Activated CD8-positive, alpha-beta memory T cell treated with anti-CD3 and anti-CD28 coated beads, Interleukin-2, amount 10 ng/mL, durations not matched to agents 7 days and 5 days (primary cell): ENCODE measurements around the gene SPARC. TPM values are rescaled to one million over a fixed set of nuclear protein-coding genes. Genes with fewer than 3 reads are reported as not detected.
"Not testable (repeated sequence)": the region's sequence is repeated elsewhere in the genome, so short reads cannot be mapped to it uniquely, and the experiment has no call there.

Experiments
- ATAC-seq: fragments of 150-1000 bp; cut with Tn5 transposase; one replicate; pipeline ENCODE4 v1.10.0; 2021; ENCODE audit warnings: moderate library complexity
- CTCF ChIA-PET: fragments of 350-600 bp; sonication (Branson Sonifier 250); formaldehyde crosslinking; loops from one replicate; lab custom pipeline; 2021; ENCODE audit warnings: antibody characterized with exemption; lab: Charles Lee
- DNase-seq: peaks from one replicate; pipeline ENCODE4 v3.0.0-alpha.2; 2020
- H3K27ac Mint-ChIP-seq: one replicate; pipeline ENCODE4 v1.8.0; 2021; ENCODE audit warnings: mild to moderate bottlenecking, mixed read lengths
- H3K27me3 Mint-ChIP-seq: one replicate; pipeline ENCODE4 v1.8.0; 2021; ENCODE audit warnings: mixed read lengths
- H3K36me3 Mint-ChIP-seq: one replicate; pipeline ENCODE4 v1.8.0; 2021; ENCODE audit warnings: mild to moderate bottlenecking, mixed read lengths
- H3K4me1 Mint-ChIP-seq: one replicate; pipeline ENCODE4 v1.8.0; 2021; ENCODE audit warnings: mixed read lengths
- H3K4me3 Mint-ChIP-seq: one replicate; pipeline ENCODE4 v1.8.0; 2021; ENCODE audit warnings: mild to moderate bottlenecking, moderate library complexity, mixed read lengths
- H3K9me3 Mint-ChIP-seq: one replicate; pipeline ENCODE4 v1.8.0; 2022; ENCODE audit warnings: low read depth, mixed read lengths
- total RNA-seq, 2 experiments: library from RNA; stranded (reverse); gene quantifications; one replicate each; pipeline ENCODE4 v1.2.3, GENCODE V29; 2021

The SPARC gene
- total RNA-seq, 2 experiments from 2014 or later, result 0.18 to 0.37 TPM

DNA sequence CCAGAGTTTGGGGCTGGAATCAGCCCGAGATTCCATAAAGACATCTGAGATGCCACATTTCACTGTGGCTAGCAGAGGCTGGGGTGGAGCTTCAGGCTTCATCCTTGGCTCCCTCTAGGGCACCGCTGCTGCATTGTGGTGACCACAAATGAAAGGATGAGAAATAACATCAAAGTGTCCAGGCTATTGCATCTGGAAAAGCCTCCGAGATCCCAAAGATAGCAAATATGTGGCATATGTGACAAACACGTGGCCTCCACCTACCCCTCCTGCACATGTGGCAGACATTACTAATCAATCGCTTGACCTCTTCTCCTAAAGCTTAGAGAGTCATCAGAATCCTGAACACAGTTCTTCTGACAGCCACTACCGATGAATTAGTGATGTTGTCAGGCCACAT lies 4.5 kb downstream of the SPARC start:
- DNase-seq (no peak), ATAC-seq (no peak)
- Mint-ChIP-seq H3K27ac (no peak overlapping the region), H3K4me1 (peaks cover 9% of the 10 kb centered on the region), H3K27me3 (peaks cover 23% of the 10 kb centered on the region), H3K9me3 (no peaks in the 10 kb centered on the region), H3K36me3 (no peaks in the 10 kb centered on the region), H3K4me3 (no peak overlapping the region)
- CTCF ChIA-PET, result interaction anchor here (1.1 to 3.6 kb wide), 3 partner anchors 10 to 23 kb away, joined by 3 to 14 read pairs (median 5); no protein-coding TSS in a partner anchor

GRCh38 chr5:151680944-151681427 lies 5.7 kb downstream of the SPARC start:
- H3K27ac Mint-ChIP-seq, result no peak overlapping the region

DNA sequence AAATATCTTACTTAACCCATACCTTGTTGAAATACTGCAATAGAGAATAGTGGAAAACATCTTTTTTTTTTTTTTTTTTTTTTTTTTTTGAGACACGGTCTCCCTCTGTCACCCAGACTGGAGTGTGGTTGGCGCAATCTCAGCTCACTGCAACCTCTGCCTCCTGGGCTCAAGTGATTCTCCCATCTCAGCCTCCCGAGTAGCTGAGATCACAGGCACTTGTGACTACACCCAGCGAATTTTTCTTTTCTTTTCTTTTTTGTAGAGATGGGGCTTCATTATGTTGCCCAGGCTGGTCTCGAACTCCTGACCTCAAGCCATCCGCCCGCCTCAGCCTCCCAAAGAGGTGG lies 6.6 kb downstream of the SPARC start:
- not testable (repeated sequence) for H3K4me1 Mint-ChIP-seq, ATAC-seq

More at GRCh38 chr5:151680944-151681427, 5.7 kb downstream of the SPARC start:
- Mint-ChIP-seq H3K36me3 (no peaks in the 10 kb centered on the region), H3K27me3 (peaks cover 15% of the 10 kb centered on the region), H3K9me3 (no peaks in the 10 kb centered on the region), H3K4me3 (no peak overlapping the region), H3K4me1 (no peaks in the 10 kb centered on the region)
- ATAC-seq (no peak), DNase-seq (no peak)
- CTCF ChIA-PET, result interaction anchor here (3.6 kb wide), 1 partner anchor 22 kb away, joined by 14 read pairs; no protein-coding TSS in a partner anchor

GRCh38 chr5:151679421-151680155 lies 7.1 kb downstream of the SPARC start:
- no peak overlapping the region for H3K4me3 Mint-ChIP-seq
- H3K4me1 Mint-ChIP-seq, result peaks cover 3% of the 10 kb centered on the region
- H3K27ac Mint-ChIP-seq, result no peak overlapping the region
- no peaks in the 10 kb centered on the region for H3K9me3 Mint-ChIP-seq
- DNase-seq (no peak), ATAC-seq (no peak)
- no peaks in the 10 kb centered on the region for H3K36me3 Mint-ChIP-seq
- H3K27me3 Mint-ChIP-seq, result peaks cover 5% of the 10 kb centered on the region
- CTCF ChIA-PET, result no interaction called here

More for the DNA sequence above, 6.6 kb downstream of the SPARC start:
- CTCF ChIA-PET, DNase-seq, H3K27me3 Mint-ChIP-seq, H3K4me3 Mint-ChIP-seq, H3K9me3 Mint-ChIP-seq, H3K27ac Mint-ChIP-seq, H3K36me3 Mint-ChIP-seq: not testable (repeated sequence)

DNA sequence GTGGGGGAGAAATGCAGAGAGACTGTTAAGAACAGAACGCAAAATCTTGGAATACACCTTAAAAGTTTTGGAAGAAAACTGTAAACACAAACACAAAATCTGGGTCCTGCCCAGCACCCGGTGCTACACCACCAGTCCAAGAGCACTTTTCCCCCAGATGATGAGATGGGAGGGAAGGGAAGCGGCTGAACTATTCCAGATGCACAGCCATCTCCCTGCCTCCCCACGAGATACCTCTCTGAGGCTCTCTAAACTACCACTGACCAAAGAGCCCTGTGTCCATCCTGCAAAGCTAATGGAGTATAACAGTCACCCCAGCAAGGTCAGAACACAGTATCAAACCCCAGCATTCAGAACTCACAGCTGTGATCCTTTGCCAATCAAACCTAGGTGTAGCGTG lies 8.0 kb downstream of the SPARC start:
- peaks cover 5% of the 10 kb centered on the region for H3K27me3 Mint-ChIP-seq
- H3K4me1 Mint-ChIP-seq, result peaks cover 3% of the 10 kb centered on the region
- H3K4me3 Mint-ChIP-seq, result no peak overlapping the region
- no peak for DNase-seq
- ATAC-seq, result no peak
- no peaks in the 10 kb centered on the region for H3K36me3 Mint-ChIP-seq
- H3K9me3 Mint-ChIP-seq, result no peaks in the 10 kb centered on the region
- no peak overlapping the region for H3K27ac Mint-ChIP-seq
- CTCF ChIA-PET, result interaction anchor here (1.4 kb wide), 1 partner anchor 27 kb away, joined by 4 read pairs; no protein-coding TSS in a partner anchor

GRCh38 chr5:151677776-151678545 lies 8.8 kb downstream of the SPARC start:
- H3K27ac Mint-ChIP-seq, result no peak overlapping the region
- peaks cover 3% of the 10 kb centered on the region for H3K4me1 Mint-ChIP-seq
- peaks cover 5% of the 10 kb centered on the region for H3K27me3 Mint-ChIP-seq
- H3K9me3 Mint-ChIP-seq, result no peaks in the 10 kb centered on the region
- ATAC-seq (no peak), DNase-seq (no peak)
- CTCF ChIA-PET, result interaction anchor here (0.9 to 1.4 kb wide), 2 partner anchors 20 to 26 kb away, joined by 3 to 4 read pairs; no protein-coding TSS in a partner anchor
- H3K4me3 Mint-ChIP-seq, result no peak overlapping the region
- no peaks in the 10 kb centered on the region for H3K36me3 Mint-ChIP-seq

DNA sequence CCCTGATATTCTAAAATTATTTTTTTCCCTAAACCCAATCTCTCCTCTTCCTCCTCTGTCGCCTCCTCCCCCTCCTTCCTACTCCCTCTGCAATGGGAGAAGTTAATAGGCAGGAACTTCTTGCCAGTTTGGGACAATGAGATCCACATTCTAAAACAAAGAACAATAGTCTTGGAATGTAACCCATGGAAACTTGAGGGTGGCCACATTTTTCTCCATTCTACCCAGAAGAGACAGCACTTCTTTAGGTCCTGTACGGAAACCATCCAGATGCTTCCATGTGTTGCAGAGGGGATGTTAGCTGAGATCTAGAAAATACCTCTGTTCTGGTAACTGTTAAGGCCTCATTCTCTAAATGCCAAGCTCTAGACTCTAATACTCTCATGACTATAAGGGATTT lies 10.0 kb downstream of the SPARC start:
- ATAC-seq (no peak), DNase-seq (no peak)
- Mint-ChIP-seq H3K36me3 (no peaks in the 10 kb centered on the region), H3K27me3 (peaks cover 5% of the 10 kb centered on the region), H3K4me1 (peaks cover 3% of the 10 kb centered on the region), H3K27ac (no peak overlapping the region), H3K9me3 (no peaks in the 10 kb centered on the region), H3K4me3 (no peak overlapping the region)
- CTCF ChIA-PET, result no interaction called here

GRCh38 chr5:151676314-151676712 lies 10.4 kb downstream of the SPARC start:
- Mint-ChIP-seq H3K4me3 (no peak overlapping the region), H3K27ac (no peak overlapping the region), H3K4me1 (peaks cover 3% of the 10 kb centered on the region), H3K27me3 (peaks cover 5% of the 10 kb centered on the region), H3K9me3 (no peaks in the 10 kb centered on the region), H3K36me3 (no peaks in the 10 kb centered on the region)
- CTCF ChIA-PET, result no interaction called here
- ATAC-seq, result no peak
- no peak for DNase-seq

DNA sequence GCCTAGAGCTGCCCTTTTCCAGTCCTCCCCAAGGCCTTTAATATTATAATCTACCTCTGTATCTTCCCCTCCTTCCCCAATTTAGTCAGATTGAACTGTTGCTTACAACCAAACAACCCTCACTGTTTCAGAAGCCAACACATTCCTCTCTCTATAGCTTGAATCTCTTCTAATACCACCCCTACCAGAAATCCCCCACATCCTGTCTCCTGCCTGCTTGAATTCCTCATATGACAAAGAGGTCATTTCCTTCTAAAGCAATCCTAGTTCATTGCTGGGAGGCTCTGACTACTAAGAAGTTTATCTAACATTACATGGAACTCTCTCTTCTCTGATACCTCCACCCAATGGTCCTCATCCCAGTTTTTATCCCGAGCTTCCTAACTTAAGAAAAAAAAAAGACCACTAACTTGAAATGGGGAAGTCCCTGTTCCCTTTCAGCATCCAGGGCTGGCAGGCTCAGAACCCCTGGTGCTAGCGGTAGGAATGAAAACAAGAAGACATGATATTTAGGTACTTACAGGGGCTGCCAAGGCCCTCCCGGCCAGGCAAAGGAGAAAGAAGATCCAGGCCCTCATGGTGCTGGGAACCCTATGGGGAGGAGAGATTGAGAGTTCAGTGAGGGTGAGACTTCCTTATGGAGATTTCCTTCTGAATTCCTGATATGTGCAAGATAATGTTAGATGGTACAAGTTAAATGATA lies 11.0 kb downstream of the SPARC start:
- H3K27me3 Mint-ChIP-seq, result peaks cover 6% of the 10 kb centered on the region
- CTCF ChIA-PET, result interaction anchor here (1.2 to 1.8 kb wide), 3 partner anchors 11 to 17 kb away, joined by 3 to 8 read pairs (median 4); no protein-coding TSS in a partner anchor
- no peaks in the 10 kb centered on the region for H3K9me3 Mint-ChIP-seq
- no peaks in the 10 kb centered on the region for H3K36me3 Mint-ChIP-seq
- no peak overlapping the region for H3K27ac Mint-ChIP-seq
- DNase-seq, result no peak
- H3K4me3 Mint-ChIP-seq, result no peak overlapping the region
- no peak for ATAC-seq
- H3K4me1 Mint-ChIP-seq, result peaks cover 3% of the 10 kb centered on the region

GRCh38 chr5:151674626-151675610 lies 11.8 kb downstream of the SPARC start:
- ATAC-seq, result no peak
- Mint-ChIP-seq H3K4me3 (no peak overlapping the region), H3K4me1 (peaks cover 3% of the 10 kb centered on the region), H3K36me3 (no peaks in the 10 kb centered on the region), H3K27me3 (peaks cover 10% of the 10 kb centered on the region), H3K9me3 (no peaks in the 10 kb centered on the region), H3K27ac (no peak overlapping the region)
- CTCF ChIA-PET, result interaction anchor here (1.2 to 1.8 kb wide), 3 partner anchors 10 to 16 kb away, joined by 3 to 8 read pairs (median 4); no protein-coding TSS in a partner anchor
- DNase-seq, result no peak

DNA sequence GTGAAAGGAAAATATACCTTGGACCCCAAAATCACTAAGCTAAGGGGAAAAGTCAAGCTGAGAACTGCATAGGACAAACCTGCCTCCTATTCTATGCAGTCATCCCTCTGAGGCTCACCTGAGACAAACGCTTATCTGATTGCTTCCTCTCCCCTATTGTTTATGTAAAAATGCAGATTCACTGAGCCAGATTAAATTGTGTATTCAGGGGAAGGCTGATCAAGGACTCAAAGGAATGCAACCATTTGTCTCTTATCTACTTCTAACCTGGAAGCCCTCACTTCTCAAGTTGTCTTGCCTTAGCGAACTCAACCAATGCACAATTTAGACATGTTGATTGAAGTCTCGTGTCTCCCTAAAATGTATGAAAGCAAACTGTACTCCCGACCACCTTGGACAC lies 13.3 kb downstream of the SPARC start:
- DNase-seq (no peak), ATAC-seq (no peak)
- CTCF ChIA-PET, result interaction anchor here (1.5 kb wide), 1 partner anchor 9 kb away, joined by 3 read pairs; no protein-coding TSS in a partner anchor
- Mint-ChIP-seq H3K27ac (no peak overlapping the region), H3K9me3 (no peaks in the 10 kb centered on the region), H3K4me3 (no peak overlapping the region), H3K36me3 (no peaks in the 10 kb centered on the region), H3K27me3 (peaks cover 10% of the 10 kb centered on the region), H3K4me1 (peaks cover 3% of the 10 kb centered on the region)

DNA sequence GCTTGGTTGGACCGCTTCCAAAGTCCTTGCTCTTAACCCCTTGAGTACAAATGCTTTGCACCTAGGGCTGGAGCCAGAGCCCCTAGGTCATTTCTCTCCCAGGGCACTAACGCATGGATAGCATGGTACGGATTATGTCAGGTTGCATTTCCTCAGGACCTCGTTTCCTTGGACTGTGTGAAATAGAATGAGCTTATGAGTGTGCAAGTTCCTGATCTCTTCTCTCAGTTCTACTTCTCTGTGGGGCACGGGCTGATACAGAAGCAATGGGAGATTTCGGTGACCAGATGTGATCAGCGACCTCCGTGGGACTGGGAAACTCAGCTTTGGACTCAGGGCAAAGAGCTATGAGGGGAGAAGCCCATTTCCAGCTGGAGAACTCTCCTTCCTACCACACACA lies 14.2 kb downstream of the SPARC start:
- H3K4me3 Mint-ChIP-seq, result no peak overlapping the region
- no peak overlapping the region for H3K27ac Mint-ChIP-seq
- ATAC-seq (no peak), DNase-seq (no peak)
- H3K9me3 Mint-ChIP-seq, result no peaks in the 10 kb centered on the region
- peaks cover 10% of the 10 kb centered on the region for H3K27me3 Mint-ChIP-seq
- H3K36me3 Mint-ChIP-seq, result no peaks in the 10 kb centered on the region
- CTCF ChIA-PET, result interaction anchor here (1.2 to 1.7 kb wide), 5 partner anchors 8 to 68 kb away, joined by 3 to 5 read pairs (median 4); no protein-coding TSS in a partner anchor
- peaks cover 3% of the 10 kb centered on the region for H3K4me1 Mint-ChIP-seq
